Neural progenitor cell (in vitro differentiated cells): ENCODE data around the gene SP140L. TPM values are rescaled to one million over a fixed set of nuclear protein-coding genes. Genes with fewer than 3 reads are reported as not detected.
"Not testable (repeated sequence)": the region's sequence is repeated elsewhere in the genome, so short reads cannot be mapped to it uniquely, and the experiment has no call there.

Experiments
- DNase-seq: peaks from one replicate; pipeline ENCODE4 v3.0.0-alpha.2; 2016; ENCODE audit warnings: low spot score
- H2AFZ ChIP-seq: fragments of 200-600 bp; sonication (generic); replicated peaks from 2 replicates; pipeline ENCODE4 v1.6.1; 2016; ENCODE audit warnings: antibody characterized with exemption
- H3F3A ChIP-seq: fragments of 200-600 bp; sonication (generic); 2 replicates; pipeline ENCODE4 v1.6.1; 2016; ENCODE audit warnings: antibody characterized with exemption, low read depth
- H3K27ac ChIP-seq: fragments of 200-600 bp; sonication (generic); 2 replicates; pipeline ENCODE4 v1.5.1; 2016; ENCODE audit warnings: mild to moderate bottlenecking
- H3K27me3 ChIP-seq: fragments of 200-600 bp; sonication (generic); 2 replicates; pipeline ENCODE4 v1.6.1; 2016; ENCODE audit warnings: mild to moderate bottlenecking, moderate library complexity
- H3K36me3 ChIP-seq: fragments of 200-600 bp; sonication (generic); 2 replicates; pipeline ENCODE4 v1.5.1; 2016
- H3K4me1 ChIP-seq: fragments of 200-600 bp; sonication (generic); 2 replicates; pipeline ENCODE4 v1.6.1; 2016; ENCODE audit warnings: mixed run types
- H3K4me2 ChIP-seq: fragments of 200-600 bp; sonication (generic); 2 replicates; pipeline ENCODE4 v1.6.1; 2016
- H3K4me3 ChIP-seq: fragments of 200-600 bp; sonication (generic); 2 replicates; pipeline ENCODE4 v1.5.1; 2016
- H3K79me2 ChIP-seq: fragments of 200-600 bp; sonication (generic); 2 replicates; pipeline ENCODE4 v1.6.1; 2016; ENCODE audit warnings: low read depth
- H3K9ac ChIP-seq: fragments of 200-600 bp; sonication (generic); 2 replicates; pipeline ENCODE4 v1.6.1; 2016
- H3K9me3 ChIP-seq: fragments of 200-600 bp; sonication (generic); 2 replicates; pipeline ENCODE4 v1.5.1; 2016; ENCODE audit warnings: low read depth
- H4K20me1 ChIP-seq: fragments of 200-600 bp; sonication (generic); 2 replicates; pipeline ENCODE4 v1.6.1; 2016; ENCODE audit warnings: low read depth
- H3K27ac Mint-ChIP-seq: 3 replicates; pipeline ENCODE4 v1.8.0; 2021; ENCODE audit warnings: mixed read lengths
- H3K27me3 Mint-ChIP-seq: 2 replicates; pipeline ENCODE4 v1.8.0; 2022; ENCODE audit warnings: low read depth, mild to moderate bottlenecking, inconsistent platforms, moderate library complexity, mixed read lengths; ENCODE audit not compliant: insufficient read depth
- H3K36me3 Mint-ChIP-seq: 3 replicates; pipeline ENCODE4 v1.8.0; 2021; ENCODE audit warnings: mixed read lengths
- H3K4me1 Mint-ChIP-seq: 3 replicates; pipeline ENCODE4 v1.8.0; 2021; ENCODE audit warnings: mixed read lengths
- H3K4me3 Mint-ChIP-seq: 3 replicates; pipeline ENCODE4 v1.8.0; 2021; ENCODE audit warnings: mild to moderate bottlenecking, moderate library complexity, mixed read lengths
- H3K9me3 Mint-ChIP-seq: 3 replicates; pipeline ENCODE4 v1.8.0; 2020; ENCODE audit warnings: mixed read lengths
- CTCF ChIP-seq: fragments of 200-600 bp; sonication (generic); IDR thresholded peaks from 2 replicates; pipeline ENCODE4 v1.5.1; 2017; ENCODE audit warnings: antibody characterized with exemption, mild to moderate bottlenecking
- EZH2 ChIP-seq: fragments of 200-600 bp; sonication (generic); IDR thresholded peaks from 2 replicates; pipeline ENCODE4 v1.6.1; 2017; ENCODE audit warnings: antibody characterized with exemption, mild to moderate bottlenecking, moderate library complexity
- EZH2phosphoT487 ChIP-seq: fragments of 200-600 bp; sonication (generic); IDR thresholded peaks from 2 replicates; pipeline ENCODE4 v1.6.1; 2017; ENCODE audit warnings: antibody characterized with exemption
- total RNA-seq: library from RNA; depleted of rRNA; stranded (reverse); fragments of >200 nt; gene quantifications from 2 replicates; pipeline ENCODE4 v1.2.3, GENCODE V29; 2015; ENCODE audit warnings: low replicate concordance

The SP140L gene
- total RNA-seq, 1 donor from 2014 or later, result 2.0 TPM

GRCh38 chr2:230308402-230309000 lies 18.5 kb upstream of the SP140L start:
- TF ChIP-seq CTCF (no peak), EZH2 (no peak), EZH2phosphoT487 (no peak)
- H3K79me2 ChIP-seq, result no peaks in the 10 kb centered on the region

GRCh38 chr2:230310792-230311191 lies 16.2 kb upstream of the SP140L start:
- H3K27me3 Mint-ChIP-seq, H4K20me1 ChIP-seq, H3K4me1 Mint-ChIP-seq, H3K4me3 Mint-ChIP-seq, H3K27ac Mint-ChIP-seq, H3F3A ChIP-seq, H3K9ac ChIP-seq, H3K4me2 ChIP-seq, H3K36me3 Mint-ChIP-seq, H3K36me3 ChIP-seq, H3K9me3 ChIP-seq, H3K4me1 ChIP-seq, H3K79me2 ChIP-seq, H2AFZ ChIP-seq, DNase-seq, H3K27ac ChIP-seq, H3K27me3 ChIP-seq, H3K4me3 ChIP-seq, H3K9me3 Mint-ChIP-seq: not testable (repeated sequence)

More at GRCh38 chr2:230308402-230309000, 18.5 kb upstream of the SP140L start:
- no peaks in the 10 kb centered on the region for H4K20me1 ChIP-seq
- H3K9me3 Mint-ChIP-seq, result no peaks in the 10 kb centered on the region
- H3K4me1 ChIP-seq, result peaks cover 9% of the 10 kb centered on the region
- no peak for DNase-seq
- H3F3A ChIP-seq, result peaks cover 3% of the 10 kb centered on the region
- H3K9ac ChIP-seq, result no peak overlapping the region
- no peak overlapping the region for H3K4me2 ChIP-seq
- H3K9me3 ChIP-seq, result no peaks in the 10 kb centered on the region
- no peak overlapping the region for H3K27ac Mint-ChIP-seq
- H3K4me3 Mint-ChIP-seq, result no peak overlapping the region
- no peaks in the 10 kb centered on the region for H3K27me3 ChIP-seq
- no peaks in the 10 kb centered on the region for H3K36me3 Mint-ChIP-seq
- no peak overlapping the region for H3K27ac ChIP-seq
- no peaks in the 10 kb centered on the region for H3K27me3 Mint-ChIP-seq
- no peak overlapping the region for H2AFZ ChIP-seq
- H3K4me1 Mint-ChIP-seq, result no peaks in the 10 kb centered on the region
- H3K4me3 ChIP-seq, result no peak overlapping the region
- H3K36me3 ChIP-seq, result no peaks in the 10 kb centered on the region

- H3K36me3 Mint-ChIP-seq, H3K36me3 ChIP-seq: not testable (repeated sequence)
Measured at GRCh38 chr2:230311634-230312033, 15.4 kb upstream of the SP140L start.

GRCh38 chr2:230312638-230313037 lies 14.4 kb upstream of the SP140L start:
- Mint-ChIP-seq H3K4me1 (no peaks in the 10 kb centered on the region), H3K27ac (no peak overlapping the region), H3K36me3 (no peaks in the 10 kb centered on the region), H3K4me3 (no peak overlapping the region), H3K27me3 (no peaks in the 10 kb centered on the region), H3K9me3 (no peaks in the 10 kb centered on the region)
- peak; percentile 19 for DNase-seq
- Histone ChIP-seq H3K4me2 (no peak overlapping the region), H4K20me1 (no peaks in the 10 kb centered on the region), H2AFZ (no peak overlapping the region), H3K9ac (no peak overlapping the region), H3F3A (peaks cover 3% of the 10 kb centered on the region), H3K4me1 (peaks cover 9% of the 10 kb centered on the region), H3K27ac (no peak overlapping the region), H3K79me2 (no peaks in the 10 kb centered on the region), H3K4me3 (no peak overlapping the region), H3K36me3 (no peaks in the 10 kb centered on the region), H3K9me3 (no peaks in the 10 kb centered on the region), H3K27me3 (no peaks in the 10 kb centered on the region)
- TF ChIP-seq EZH2phosphoT487, result no peak
- no peak for TF ChIP-seq EZH2

More at GRCh38 chr2:230311634-230312033, 15.4 kb upstream of the SP140L start:
- H3K27ac ChIP-seq, H3K4me1 ChIP-seq, H2AFZ ChIP-seq, H4K20me1 ChIP-seq, H3K4me3 Mint-ChIP-seq, H3K79me2 ChIP-seq, H3K27me3 ChIP-seq, H3F3A ChIP-seq, H3K4me2 ChIP-seq, H3K27me3 Mint-ChIP-seq, H3K27ac Mint-ChIP-seq, H3K9me3 ChIP-seq, H3K4me3 ChIP-seq, H3K4me1 Mint-ChIP-seq, H3K9ac ChIP-seq, DNase-seq, H3K9me3 Mint-ChIP-seq: not testable (repeated sequence)

GRCh38 chr2:230317366-230317765 lies 9.6 kb upstream of the SP140L start:
- H3K9ac ChIP-seq, result no peak overlapping the region
- Mint-ChIP-seq H3K4me3 (no peak overlapping the region), H3K4me1 (no peaks in the 10 kb centered on the region), H3K27me3 (no peaks in the 10 kb centered on the region), H3K27ac (no peak overlapping the region), H3K9me3 (peaks cover 8% of the 10 kb centered on the region), H3K36me3 (no peaks in the 10 kb centered on the region)
- H3K79me2 ChIP-seq, result no peaks in the 10 kb centered on the region
- H3K4me3 ChIP-seq, result no peak overlapping the region
- no peak for TF ChIP-seq EZH2phosphoT487
- TF ChIP-seq EZH2, result no peak
- peaks cover 4% of the 10 kb centered on the region for H3K4me1 ChIP-seq
- H3K36me3 ChIP-seq, result no peaks in the 10 kb centered on the region
- H3F3A ChIP-seq, result peaks cover under 1% of the 10 kb centered on the region
- no peak overlapping the region for H2AFZ ChIP-seq
- H3K27ac ChIP-seq, result no peak overlapping the region
- no peaks in the 10 kb centered on the region for H3K9me3 ChIP-seq
- H3K27me3 ChIP-seq, result no peaks in the 10 kb centered on the region
- H3K4me2 ChIP-seq, result no peak overlapping the region
- DNase-seq, result no peak
- no peaks in the 10 kb centered on the region for H4K20me1 ChIP-seq
